PC-3 (cell line): ENCODE data around the gene GOT2. TPM values are rescaled to one million over a fixed set of nuclear protein-coding genes. Genes with fewer than 3 reads are reported as not detected.

Source experiments
- ATAC-seq: fragments of 200-7000 bp; cut with Tn5 transposase; 2 replicates; pipeline ENCODE4 v1.9.1; 2020; ENCODE audit warnings: mild to moderate bottlenecking, moderate library complexity
- BruUV-seq: library from RNA; stranded (reverse); fragments of 400-500 nt; replicated peaks from 2 replicates; lab custom pipeline; 2021; lab: Mats Ljungman, UMichigan
- CTCF ChIA-PET: fragments of 300-600 bp; sonication (Branson Sonifier 250); formaldehyde crosslinking; loops from one replicate; lab custom pipeline; 2022; ENCODE audit warnings: antibody characterized with exemption; lab: Charles Lee
- POLR2A ChIA-PET: fragments of 300-600 bp; sonication (Branson Sonifier 250); formaldehyde crosslinking; loops from one replicate; lab custom pipeline; 2022; ENCODE audit warnings: antibody characterized with exemption; ENCODE audit not compliant: unreplicated experiment; lab: Charles Lee
- DNase-seq: peaks from one replicate; pipeline ENCODE4 v3.0.0-alpha.2; 2015
- H2AFZ ChIP-seq: fragments of 300-600 bp; sonication (generic); 2 replicates; pipeline ENCODE4 v1.6.0; 2016; ENCODE audit warnings: antibody characterized with exemption, low read length
- H3F3A ChIP-seq: fragments of 300-600 bp; sonication (generic); one replicate; pipeline ENCODE4 v1.6.0; 2017; ENCODE audit warnings: antibody characterized with exemption, low read length, control low read depth, mild to moderate bottlenecking; ENCODE audit not compliant: unreplicated experiment
- H3K27ac ChIP-seq: fragments of 300-600 bp; sonication (generic); 2 replicates; pipeline ENCODE4 v1.5.1; 2016; ENCODE audit warnings: mild to moderate bottlenecking, low read length
- H3K27me3 ChIP-seq: fragments of 300-600 bp; sonication (generic); 2 replicates; pipeline ENCODE4 v1.6.1; 2016; ENCODE audit warnings: low read length, mixed read lengths
- H3K36me3 ChIP-seq: fragments of 300-600 bp; sonication (generic); 2 replicates; pipeline ENCODE4 v1.6.1; 2016; ENCODE audit warnings: low read depth, mixed run types, low read length, mixed read lengths
- H3K4me1 ChIP-seq: fragments of 300-600 bp; sonication (generic); 2 replicates; pipeline ENCODE4 v1.5.1; 2016; ENCODE audit warnings: low read length; ENCODE audit not compliant: insufficient read depth
- H3K4me2 ChIP-seq: fragments of 300-600 bp; sonication (generic); 2 replicates; pipeline ENCODE4 v1.6.0; 2016; ENCODE audit warnings: low read length
- H3K4me3 ChIP-seq: fragments of 300-600 bp; sonication (generic); 2 replicates; pipeline ENCODE4 v1.5.1; 2016; ENCODE audit warnings: mild to moderate bottlenecking, low read length, mixed read lengths
- H3K79me2 ChIP-seq: fragments of 300-600 bp; sonication (generic); 2 replicates; pipeline ENCODE4 v1.6.1; 2017; ENCODE audit warnings: low read length, mixed read lengths
- H3K9ac ChIP-seq: fragments of 300-600 bp; sonication (generic); 2 replicates; pipeline ENCODE4 v1.6.0; 2016; ENCODE audit warnings: mild to moderate bottlenecking, low read length
- H3K9me2 ChIP-seq: fragments of 300-600 bp; sonication (generic); replicated peaks from 2 replicates; pipeline ENCODE4 v1.6.1; 2016; ENCODE audit warnings: mixed run types, low read length, mixed read lengths
- H3K9me3 ChIP-seq: fragments of 300-600 bp; sonication (generic); 2 replicates; pipeline ENCODE4 v1.6.1; 2016; ENCODE audit warnings: low read length, mixed read lengths
- H4K20me1 ChIP-seq: fragments of 300-600 bp; sonication (generic); 2 replicates; pipeline ENCODE4 v1.6.1; 2016; ENCODE audit warnings: low read length, mixed read lengths
- CTCF ChIP-seq: fragments of 300-600 bp; sonication (generic); conservative IDR thresholded peaks from 2 replicates; pipeline ENCODE4 v1.5.1; 2017; ENCODE audit warnings: antibody characterized with exemption, low read depth, mild to moderate bottlenecking, low read length
- EZH2 ChIP-seq: fragments of 300-600 bp; sonication (generic); IDR thresholded peaks from one replicate; pipeline ENCODE4 v1.6.1; 2017; ENCODE audit warnings: antibody characterized with exemption, mild to moderate bottlenecking, low read length; ENCODE audit not compliant: unreplicated experiment
- EZH2phosphoT487 ChIP-seq: fragments of 300-600 bp; sonication (generic); IDR thresholded peaks from 2 replicates; pipeline ENCODE4 v1.6.1; 2018; ENCODE audit warnings: mild to moderate bottlenecking, antibody characterized with exemption, low read length, borderline replicate concordance
- intact Hi-C: fragments of 100-400 bp; cut with micrococcal nuclease; formaldehyde crosslinking; loops from 2 replicates; pipeline ENCODE4 v1.9.0; 2023
- total RNA-seq: library from RNA; depleted of rRNA; stranded (reverse); fragments of >200 nt; gene quantifications from 2 replicates; pipeline ENCODE4 v1.2.3, GENCODE V29; 2014

The GOT2 gene
- total RNA-seq, 1 experiment from 2014 or later, result 83.6 TPM

GRCh38 chr16:58727796-58728568 is 6.1 kb downstream of the GOT2 start:
- ChIA-PET POLR2A (no interaction called here), CTCF (no interaction called here)
- H3K36me3 ChIP-seq, result no peaks in the 10 kb centered on the region; the same call in 1 of the 2 replicates
- peaks cover 70% of the 10 kb centered on the region for H3K79me2 ChIP-seq
- no peaks in the 10 kb centered on the region for H3K9me2 ChIP-seq
- no peak overlapping the region for H2AFZ ChIP-seq
- H3F3A ChIP-seq, result no peaks in the 10 kb centered on the region
- H3K27me3 ChIP-seq, result no peaks in the 10 kb centered on the region
- peaks cover 10% of the 10 kb centered on the region for H3K4me1 ChIP-seq
- no peak for DNase-seq
- intact Hi-C loops, result no loop called here
- no peak overlapping the region for H3K4me3 ChIP-seq
- ATAC-seq, result no peak
- no TSS peak for BruUV-seq
- H4K20me1 ChIP-seq, result peaks cover 26% of the 10 kb centered on the region; the same call in 1 of the 2 replicates
- H3K9me3 ChIP-seq, result no peaks in the 10 kb centered on the region
- TF ChIP-seq EZH2 (no peak), CTCF (no peak), EZH2phosphoT487 (no peak)
- H3K4me2 ChIP-seq, result no peak overlapping the region
- H3K27ac ChIP-seq, result no peak overlapping the region
- no peak overlapping the region for H3K9ac ChIP-seq

- H3K79me2 ChIP-seq, result peaks cover 62% of the 10 kb centered on the region
- H3K4me3 ChIP-seq, result no peak overlapping the region
- peaks cover 24% of the 10 kb centered on the region; the same call in 1 of the 2 replicates for H4K20me1 ChIP-seq
- no peaks in the 10 kb centered on the region for H3F3A ChIP-seq
- no peak for TF ChIP-seq EZH2
- no peak for TF ChIP-seq CTCF
- no peaks in the 10 kb centered on the region for H3K9me3 ChIP-seq
- peaks cover 3% of the 10 kb centered on the region; the same call in 1 of the 2 replicates for H3K36me3 ChIP-seq
- no TSS peak for BruUV-seq
- H3K27me3 ChIP-seq, result no peaks in the 10 kb centered on the region
- H3K9ac ChIP-seq, result no peak overlapping the region
- no peak for DNase-seq
- H3K9me2 ChIP-seq, result no peaks in the 10 kb centered on the region
- ATAC-seq, result no peak
- ChIA-PET POLR2A (no interaction called here), CTCF (no interaction called here)
- H3K4me1 ChIP-seq, result peaks cover 7% of the 10 kb centered on the region; the same call in 1 of the 2 replicates
- H3K4me2 ChIP-seq, result no peak overlapping the region
- intact Hi-C loops, result no loop called here
- no peak overlapping the region for H3K27ac ChIP-seq
- H2AFZ ChIP-seq, result no peak overlapping the region
These were observed 6.9 kb downstream of the GOT2 start for GRCh38 chr16:58727028-58727781.

GRCh38 chr16:58723109-58723508 is 11.0 kb downstream of the GOT2 start:
- no peak overlapping the region for H2AFZ ChIP-seq
- TF ChIP-seq EZH2, result no peak
- no peak for TF ChIP-seq EZH2phosphoT487
- TF ChIP-seq CTCF, result no peak
- no peaks in the 10 kb centered on the region for H3F3A ChIP-seq
- intact Hi-C loops, result no loop called here
- ChIA-PET POLR2A (no interaction called here), CTCF (no interaction called here)
- BruUV-seq, result no TSS peak
- no peak overlapping the region for H3K27ac ChIP-seq
- no peak overlapping the region for H3K4me3 ChIP-seq
- H3K4me1 ChIP-seq, result no peaks in the 10 kb centered on the region
- H3K9ac ChIP-seq, result no peak overlapping the region
- no peaks in the 10 kb centered on the region for H3K9me3 ChIP-seq
- no peaks in the 10 kb centered on the region for H3K27me3 ChIP-seq
- H3K4me2 ChIP-seq, result no peak overlapping the region
- H3K9me2 ChIP-seq, result no peaks in the 10 kb centered on the region
- ATAC-seq (no peak), DNase-seq (no peak)
- peaks cover 19% of the 10 kb centered on the region for H3K36me3 ChIP-seq
- H3K79me2 ChIP-seq, result peaks cover 21% of the 10 kb centered on the region
- 0 out of 2 replicates have a peak, but pooled peaks cover 4% of the 10 kb centered on the region for H4K20me1 ChIP-seq
